Right cardiac atrium (tissue), 5 donors: Measurements from ENCODE around the gene PTPRQ. TPM values are rescaled to one million over a fixed set of nuclear protein-coding genes. Genes with fewer than 3 reads are reported as not detected.

ENCODE experiments used
- ATAC-seq, 2 donors: fragments of 200-7000 bp; cut with Tn5 transposase; one replicate each; pipeline versions ENCODE4 v1.8.0 to v1.9.1; 2020; ENCODE audit warnings: moderate library complexity in 2 of 2, mild to moderate bottlenecking in 1 of 2
- DNase-seq, 3 donors: peaks; one replicate each; pipeline ENCODE4 v3.0.0-alpha.2; 2020
- H3K27ac ChIP-seq: one replicate; pipeline ENCODE4 v1.5.1; 2013; ENCODE audit warnings: mild to moderate bottlenecking, low read length, control low read depth, moderate library complexity
- H3K27me3 ChIP-seq: one replicate; pipeline ENCODE4 v1.6.1; 2013; ENCODE audit not compliant: control insufficient read depth, insufficient read depth
- H3K4me1 ChIP-seq: one replicate; pipeline ENCODE4 v1.6.1; 2013; ENCODE audit warnings: low read length; ENCODE audit not compliant: control insufficient read depth, insufficient read depth
- H3K4me3 ChIP-seq: one replicate; pipeline ENCODE4 v1.5.1; 2013; ENCODE audit warnings: low read length, control low read depth
- H3K9me3 ChIP-seq: one replicate; pipeline ENCODE4 v1.6.1; 2013; ENCODE audit warnings: low read length; ENCODE audit not compliant: control insufficient read depth
- WGBS: extraction: QIAGEN DNeasy Blood & Tissue Kit; methylation state at CpG from one replicate; pipeline ENCODE4 v1.1.7; 2013; 5-methylcytosine and 5-hydroxymethylcytosine counted together
- intact Hi-C, 4 donors: fragments of 100-400 bp; cut with DNase I; formaldehyde crosslinking; loops; one replicate each; pipeline versions ENCODE4 v1.11.0 to v1.14.0; 2022 to 2023
- polyA plus RNA-seq: library from polyadenylated mRNA; stranded (reverse); fragments of 200-250 nt; gene quantifications from one replicate; pipeline ENCODE4 v1.2.3, GENCODE V29; 2013
- total RNA-seq, 4 donors: library from RNA; stranded (reverse); fragmentation: NEBNext Ultra II Directional; extraction: Animal tissue kit (Norgen Biotek cat#: 25700); gene quantifications; one replicate each; pipeline ENCODE4 v1.2.1, GENCODE V29; 2021
- donor health status: healthy with polysubstance abuse.
- donor health status: DM: no; HTN: yes; CAD: no.
- donor health status: DM: no; HTN: no; CAD: no.
- donor health status: DM: no; HTN: yes; CAD: no; lungs with severe emphysema.
- donor health status: DM: yes; HTN: yes; CAD: no.

The PTPRQ gene
- total and polyA plus RNA-seq, 5 donors = 0.52 to 18.0 (median 16.9) TPM

DNA sequence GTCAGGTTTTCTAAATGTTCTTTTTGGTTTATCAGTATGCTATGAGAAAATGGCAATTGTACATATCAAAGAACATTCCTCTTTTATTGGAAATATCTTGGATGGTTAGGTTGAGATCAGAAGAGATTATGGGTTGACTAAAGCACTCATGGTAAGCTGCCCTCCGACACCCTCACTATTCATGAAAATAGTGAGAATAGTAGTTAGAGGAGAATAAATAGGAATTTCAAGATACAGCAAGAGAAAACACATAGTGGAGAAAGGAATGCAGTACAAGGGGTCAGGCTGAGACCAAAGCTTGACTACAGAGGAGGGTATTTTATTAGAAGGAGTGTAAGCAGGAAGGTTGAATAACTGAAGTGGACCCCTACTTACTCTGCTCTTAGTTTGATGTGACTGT is 112.5 kb downstream of the PTPRQ start:
- intact Hi-C loops = no loop called here
- ATAC-seq (no peak), DNase-seq (no peak)
- WGBS = 78% methylated on average over 1 of the region's 1 CpG
- Histone ChIP-seq H3K4me3 (no peak overlapping the region), H3K27ac (no peak overlapping the region), H3K27me3 (no peaks in the 10 kb centered on the region), H3K4me1 (no peaks in the 10 kb centered on the region), H3K9me3 (no peaks in the 10 kb centered on the region)

DNA sequence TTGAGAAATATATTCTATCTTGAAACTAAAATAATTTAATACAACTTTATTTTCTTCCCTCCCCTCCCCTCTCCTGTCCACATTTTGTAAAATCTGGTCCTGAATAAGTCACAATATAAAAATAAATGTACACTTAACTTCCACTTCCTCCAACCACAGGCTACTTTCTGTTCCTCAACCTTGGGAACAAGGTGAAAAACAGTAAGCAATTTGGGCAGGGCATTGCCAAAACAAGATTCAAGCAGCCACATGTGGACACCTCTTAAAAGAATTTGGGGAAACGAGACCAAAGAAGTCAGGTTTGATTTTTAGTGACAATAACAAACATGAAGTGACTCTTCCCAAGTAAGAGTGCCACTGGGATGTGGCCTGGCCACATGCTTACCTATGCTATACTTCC is 115.7 kb downstream of the PTPRQ start:
- ATAC-seq (no peak), DNase-seq (no peak)
- WGBS = 65% methylated on average over 1 of the region's 1 CpG
- Histone ChIP-seq H3K4me3 (no peak overlapping the region), H3K27me3 (no peaks in the 10 kb centered on the region), H3K27ac (no peak overlapping the region), H3K4me1 (no peaks in the 10 kb centered on the region), H3K9me3 (no peaks in the 10 kb centered on the region)
- intact Hi-C loops = no loop called here

DNA sequence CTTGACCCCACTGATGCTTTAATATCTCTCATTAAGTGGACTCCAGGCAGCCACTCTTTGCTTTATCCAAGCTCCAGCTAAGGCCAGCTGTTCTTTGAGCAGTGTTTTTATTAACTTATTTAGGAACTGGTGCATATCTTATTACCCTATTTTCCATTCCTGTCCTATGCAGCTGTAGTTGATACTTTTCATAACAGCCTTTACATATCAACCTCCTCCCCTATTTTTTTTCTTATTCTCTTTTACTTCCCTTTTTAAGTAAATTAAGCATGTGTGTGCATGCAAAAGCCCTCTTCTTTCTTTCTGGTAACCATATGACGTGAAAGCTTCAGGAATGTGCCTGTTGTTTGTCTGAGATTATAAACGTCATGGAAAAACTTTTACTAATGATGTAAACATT is 121.2 kb downstream of the PTPRQ start:
- no peak for ATAC-seq
- intact Hi-C loops = no loop called here
- no peak for DNase-seq
- 38% methylated on average over 2 of the region's 2 CpGs for WGBS
- Histone ChIP-seq H3K4me1 (no peaks in the 10 kb centered on the region), H3K27ac (no peak overlapping the region), H3K27me3 (no peaks in the 10 kb centered on the region), H3K4me3 (no peak overlapping the region), H3K9me3 (no peaks in the 10 kb centered on the region)

DNA sequence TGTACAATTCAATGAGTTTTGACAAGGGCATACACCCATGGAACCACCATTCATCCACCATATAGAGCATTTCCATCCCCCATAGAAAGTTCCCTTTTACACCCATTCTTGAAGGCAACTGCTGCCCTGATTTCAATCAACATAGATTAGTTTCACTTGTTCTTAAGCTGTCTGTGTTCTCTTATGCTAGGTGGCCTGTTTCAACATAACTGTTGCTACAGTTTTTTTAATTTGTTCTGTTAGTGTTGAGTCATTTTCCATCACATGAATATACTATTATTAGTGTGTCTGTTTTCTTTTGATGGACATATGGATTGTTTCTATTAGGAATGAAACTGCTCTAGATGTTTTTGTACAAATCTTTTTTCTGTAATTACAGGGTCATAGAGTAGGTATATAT is 123.4 kb downstream of the PTPRQ start:
- no peak for ATAC-seq

DNA sequence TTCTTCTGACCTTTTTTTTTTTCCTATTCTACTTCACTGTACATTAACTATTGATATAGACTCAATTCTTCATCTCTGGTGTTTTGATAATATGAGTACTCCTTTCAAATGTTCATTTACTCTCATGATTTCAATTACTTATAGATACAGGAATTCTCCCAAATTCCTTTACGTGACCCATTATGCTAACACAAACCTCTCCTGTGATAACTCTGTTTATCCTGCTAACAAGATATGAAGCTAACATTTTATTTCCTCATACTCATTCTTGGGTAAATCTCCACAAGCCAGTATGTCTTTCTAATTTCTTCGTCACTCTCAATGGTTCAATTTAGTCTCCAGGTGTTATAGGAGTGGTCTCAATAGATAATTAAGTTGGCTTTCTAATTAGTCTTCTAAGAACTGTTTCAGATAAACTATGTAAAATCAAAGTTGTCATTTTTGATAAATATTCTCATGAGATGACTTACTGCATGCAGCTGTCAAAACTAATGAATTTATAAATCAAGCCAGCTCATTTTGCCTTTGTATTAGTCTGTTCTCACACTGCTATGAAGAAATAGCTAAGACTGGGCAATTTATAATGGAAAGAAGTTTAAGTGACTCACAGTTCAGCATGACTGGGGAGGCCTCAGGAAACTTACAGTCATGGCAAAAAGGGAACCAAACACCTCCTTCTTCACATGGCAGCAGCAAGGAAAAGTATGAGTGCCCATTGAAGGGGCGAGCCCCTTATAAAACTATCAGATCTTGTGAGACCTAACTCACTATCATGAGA is 132.8 kb downstream of the PTPRQ start:
- H3K27me3 ChIP-seq = no peaks in the 10 kb centered on the region
- ATAC-seq = no peak
- H3K4me1 ChIP-seq = no peaks in the 10 kb centered on the region
- intact Hi-C loops = no loop called here
- no peak overlapping the region for H3K4me3 ChIP-seq
- 84% methylated on average over 3 of the region's 3 CpGs for WGBS
- H3K27ac ChIP-seq = no peak overlapping the region
- no peaks in the 10 kb centered on the region for H3K9me3 ChIP-seq
- no peak for DNase-seq

More for the DNA sequence above, 123.4 kb downstream of the PTPRQ start:
- Histone ChIP-seq H3K27me3 (no peaks in the 10 kb centered on the region), H3K4me3 (no peak overlapping the region), H3K27ac (no peak overlapping the region), H3K4me1 (no peaks in the 10 kb centered on the region), H3K9me3 (no peaks in the 10 kb centered on the region)
- no peak for DNase-seq
- intact Hi-C loops = no loop called here

DNA sequence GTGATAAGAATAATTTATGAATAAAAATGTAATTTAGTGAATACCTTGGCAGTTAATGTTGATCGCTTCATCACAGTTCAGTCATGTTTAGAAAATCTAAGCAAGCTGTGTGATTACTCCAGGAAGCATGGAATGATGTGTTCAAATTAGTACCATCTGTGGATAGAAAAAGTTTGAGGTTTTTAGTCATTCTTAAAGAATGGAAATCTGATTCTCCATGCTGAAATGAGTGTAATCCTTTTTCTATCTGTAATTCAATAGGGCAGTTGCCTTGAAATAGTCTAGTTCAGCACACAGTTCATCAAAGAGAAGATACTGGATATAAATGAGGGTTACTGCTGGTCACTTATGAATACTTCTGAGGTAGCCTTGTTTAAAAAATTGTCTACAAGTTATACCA is 136.2 kb downstream of the PTPRQ start:
- H3K4me1 ChIP-seq = no peaks in the 10 kb centered on the region
- ATAC-seq (no peak), DNase-seq (no peak)
- H3K9me3 ChIP-seq = no peaks in the 10 kb centered on the region
- 86% methylated on average over 1 of the region's 1 CpG for WGBS
- no peaks in the 10 kb centered on the region for H3K27me3 ChIP-seq
- H3K4me3 ChIP-seq = no peak overlapping the region
- H3K27ac ChIP-seq = no peak overlapping the region
- intact Hi-C loops = no loop called here

DNA sequence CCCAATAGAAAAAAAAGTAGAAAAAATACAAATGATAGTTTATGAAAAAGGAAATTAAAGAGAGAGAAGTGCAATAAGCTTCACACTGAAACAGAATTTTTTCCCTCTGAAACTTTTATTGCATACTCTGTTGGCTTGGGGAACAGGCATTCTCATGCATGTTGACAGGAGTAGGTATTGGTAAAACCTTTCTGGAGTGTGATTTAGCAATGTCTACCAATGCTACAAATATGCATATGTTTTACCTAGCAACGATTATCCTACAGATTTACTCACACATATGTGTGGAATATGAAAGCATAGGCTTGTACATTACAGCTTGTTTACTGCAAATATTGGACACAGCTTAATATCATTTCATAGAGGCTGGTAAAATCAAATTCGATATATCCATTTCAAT is 137.7 kb downstream of the PTPRQ start:
- WGBS = 71% methylated on average over 2 of the region's 2 CpGs
- ATAC-seq = no peak

DNA sequence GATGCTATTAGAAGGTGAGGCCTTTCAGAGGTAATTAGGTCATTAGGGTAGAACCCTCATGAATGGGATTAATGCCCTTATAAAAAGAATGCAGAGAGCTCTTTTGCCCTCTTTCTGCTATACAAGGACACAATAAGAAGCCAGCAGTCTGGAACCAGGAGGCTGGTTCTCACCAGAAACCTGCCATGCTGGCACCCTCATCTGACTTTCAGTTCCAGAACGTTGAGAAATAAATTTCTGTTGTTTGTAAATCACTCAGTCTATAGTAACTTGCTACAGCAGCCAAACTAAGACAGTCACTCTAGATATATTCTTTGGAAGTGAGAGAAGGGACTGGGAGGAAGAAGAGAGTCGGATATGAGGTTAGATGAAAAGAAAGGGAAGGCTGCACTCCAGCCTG is 138.4 kb downstream of the PTPRQ start:
- Histone ChIP-seq H3K9me3 (no peaks in the 10 kb centered on the region), H3K4me3 (no peak overlapping the region), H3K27ac (no peak overlapping the region), H3K4me1 (no peaks in the 10 kb centered on the region), H3K27me3 (no peaks in the 10 kb centered on the region)
- ATAC-seq (no peak), DNase-seq (no peak)
- 63% methylated on average over 2 of the region's 2 CpGs for WGBS
- intact Hi-C loops = no loop called here

More for the DNA sequence above, 137.7 kb downstream of the PTPRQ start:
- no peak for DNase-seq
- H3K9me3 ChIP-seq = no peaks in the 10 kb centered on the region
- H3K27me3 ChIP-seq = no peaks in the 10 kb centered on the region
- H3K4me3 ChIP-seq = no peak overlapping the region
- H3K27ac ChIP-seq = no peak overlapping the region
- H3K4me1 ChIP-seq = no peaks in the 10 kb centered on the region
- intact Hi-C loops = no loop called here

DNA sequence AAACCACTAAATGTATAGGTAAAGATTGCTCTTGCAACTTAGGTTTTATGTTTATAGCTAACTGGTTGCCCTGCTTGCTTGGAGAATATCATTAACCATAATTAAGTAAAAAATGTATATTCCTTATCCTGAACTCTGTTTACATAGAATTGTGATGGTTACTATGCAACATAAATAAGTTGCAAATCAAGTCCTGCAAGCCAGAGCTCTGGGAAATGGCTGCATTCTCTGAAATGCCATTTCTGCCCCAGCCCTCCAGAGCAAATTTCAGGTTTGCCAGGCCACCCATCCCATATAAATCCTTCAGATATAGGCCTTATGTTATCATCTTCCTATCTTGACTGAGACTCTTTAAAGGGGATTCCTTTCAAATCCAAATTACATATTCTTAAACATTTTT is 145.0 kb downstream of the PTPRQ start:
- no peak overlapping the region for H3K4me3 ChIP-seq
- DNase-seq (no peak), ATAC-seq (no peak)
- no peak overlapping the region for H3K27ac ChIP-seq
- H3K27me3 ChIP-seq = no peaks in the 10 kb centered on the region
- no peaks in the 10 kb centered on the region for H3K4me1 ChIP-seq
- intact Hi-C loops = no loop called here
- H3K9me3 ChIP-seq = no peaks in the 10 kb centered on the region

DNA sequence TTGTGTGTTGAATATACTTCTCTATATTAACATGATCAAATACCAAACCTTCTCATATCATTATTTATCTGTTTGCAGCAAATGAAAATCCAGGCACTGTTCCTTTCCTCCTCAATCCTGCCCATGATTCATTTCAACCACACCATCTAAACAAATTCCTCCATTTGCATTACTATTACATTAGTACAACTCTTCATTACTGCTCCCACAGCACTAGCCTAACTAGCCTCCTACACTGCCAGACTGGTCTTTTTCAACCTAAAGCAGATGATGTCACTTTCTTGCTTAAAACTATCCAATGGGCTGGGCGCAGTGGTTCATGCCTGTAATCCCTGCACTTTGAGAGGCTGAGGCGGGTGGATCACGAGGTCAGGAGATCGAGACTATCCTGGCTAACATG is 146.1 kb downstream of the PTPRQ start:
- no peaks in the 10 kb centered on the region for H3K27me3 ChIP-seq
- no peaks in the 10 kb centered on the region for H3K9me3 ChIP-seq
- no peaks in the 10 kb centered on the region for H3K4me1 ChIP-seq
- 89% methylated on average over 4 of the region's 4 CpGs for WGBS
- no peak overlapping the region for H3K27ac ChIP-seq
- intact Hi-C loops = no loop called here
- no peak overlapping the region for H3K4me3 ChIP-seq
- no peak for ATAC-seq
- DNase-seq = no peak

DNA sequence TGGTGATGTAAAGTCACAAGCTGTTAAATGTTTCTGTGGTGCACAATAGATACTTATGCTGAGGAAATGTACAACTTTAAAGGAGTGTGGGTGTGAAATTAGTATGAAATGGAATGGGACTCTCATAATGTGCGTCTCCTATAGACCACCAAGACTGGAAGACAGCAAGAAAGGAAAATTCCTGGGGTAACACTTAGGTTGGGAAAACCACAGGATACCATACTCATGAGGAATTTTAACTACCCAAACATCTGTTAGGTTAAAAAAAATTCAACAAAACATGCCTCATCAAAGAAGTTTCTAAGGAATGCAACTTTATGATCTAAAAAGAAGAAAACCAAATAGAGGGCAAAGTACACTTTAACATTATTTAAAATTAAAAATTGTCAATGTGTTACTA is 149.7 kb downstream of the PTPRQ start:
- H3K9me3 ChIP-seq = no peaks in the 10 kb centered on the region
- intact Hi-C loops = no loop called here
- no peak overlapping the region for H3K27ac ChIP-seq
- no peak overlapping the region for H3K4me3 ChIP-seq
- ATAC-seq (no peak), DNase-seq (no peak)
- H3K4me1 ChIP-seq = no peaks in the 10 kb centered on the region
- WGBS = 76% methylated on average over 1 of the region's 1 CpG
- H3K27me3 ChIP-seq = no peaks in the 10 kb centered on the region

DNA sequence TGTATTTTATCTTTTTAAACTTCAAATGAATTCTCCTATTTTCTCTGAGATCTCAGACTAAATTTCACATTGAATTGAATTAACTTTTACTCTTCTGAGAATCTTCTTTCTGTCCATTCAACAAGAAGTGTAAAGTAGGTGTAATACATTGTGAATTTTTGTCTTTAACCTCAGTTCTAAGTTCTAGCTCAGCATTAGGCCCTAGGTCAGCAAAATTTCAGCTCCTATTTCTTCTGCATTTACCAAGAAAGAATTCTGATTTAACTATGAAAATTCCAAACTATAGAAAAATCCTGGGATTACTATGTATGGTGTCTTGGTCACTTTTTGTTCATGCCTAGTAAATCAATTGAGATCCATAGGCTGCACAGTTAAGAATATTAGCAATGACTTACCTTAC is 152.5 kb downstream of the PTPRQ start:
- DNase-seq = no peak
- no peak for ATAC-seq
- Histone ChIP-seq H3K4me1 (no peaks in the 10 kb centered on the region), H3K9me3 (no peaks in the 10 kb centered on the region), H3K4me3 (no peak overlapping the region), H3K27ac (no peak overlapping the region), H3K27me3 (no peaks in the 10 kb centered on the region)
- intact Hi-C loops = no loop called here
